22Rv1 (cell line): Measurements from ENCODE around the gene SIL1.

Experiments used
- CTCF ChIP-seq: fragments of 450-650 bp; IDR thresholded peaks from 2 replicates; pipeline ENCODE4 v1.5.1; 2017; ENCODE audit warnings: mild to moderate bottlenecking
- ZFX ChIP-seq: fragments of 450-650 bp; IDR thresholded peaks from 2 replicates; pipeline ENCODE4 v1.6.1; 2017; ENCODE audit warnings: antibody characterized with exemption, borderline replicate concordance

- TF ChIP-seq CTCF (no peak), ZFX (no peak)
Measured at GRCh38 chr5:139243425-139243970, 45.3 kb upstream of the SIL1 start.
